Measurements from ENCODE around the gene PSMD3. TPM values are rescaled to one million over a fixed set of nuclear protein-coding genes. Genes with fewer than 3 reads are reported as not detected.

Gene PSMD3
- total and polyA plus RNA-seq, 9 of the 15 experiments (the other 6 are each of a cell fraction or from before 2014, with no cell fraction given): 2.0 to 251 (median 135) TPM

GRCh38 chr17:40038882-40039513 lies 58.4 kb downstream of the PSMD3 start (continued):
- TF ChIP-seq ZNF518B (CRISPR knock-in tag; IDR thresholded peaks at IDR 0.05) (no peak), ZNF431 (CRISPR knock-in tag; IDR thresholded peaks at IDR 0.05) (no peak), EHMT2 (IDR thresholded peaks at IDR 0.05) (no peak), CHD7 (IDR thresholded peaks at IDR 0.05; ENCODE audit: low read depth, low read length) (no peak), GABPB2 (CRISPR knock-in tag; conservative IDR thresholded peaks at IDR 0.05) (no peak), COPS2 (conservative IDR thresholded peaks at IDR 0.05) (no peak), NFE2L1 (tag; IDR thresholded peaks at IDR 0.05; ENCODE audit: borderline replicate concordance, low read depth) (no peak), ZNF655 (CRISPR knock-in tag; IDR thresholded peaks at IDR 0.05) (no peak), NR0B1 (IDR thresholded peaks at IDR 0.05; ENCODE audit: partially characterized antibody) (no peak), HDAC2 (IDR thresholded peaks at IDR 0.05) (no peak)

Measured in K562 (cell line).